Measurements from ENCODE around the gene LHX8.

The LHX8 gene

GRCh38 chr1:75203415-75204277, 69.5 kb downstream of the LHX8 start:
- DNase-seq (ENCODE audit: low spot score) = peak; percentile 51

GRCh38 chr1:75208862-75209261, 74.7 kb downstream of the LHX8 start:
- no peak for DNase-seq (ENCODE audit: low spot score)

Small RNAs within 50 kb of the gene (small RNA-seq; reads per million reads assigned to genes)
- 0 reads per million in 2 experiments for gene RNU6-622P
